ENCODE data around the gene SEMA5A.

DNA sequence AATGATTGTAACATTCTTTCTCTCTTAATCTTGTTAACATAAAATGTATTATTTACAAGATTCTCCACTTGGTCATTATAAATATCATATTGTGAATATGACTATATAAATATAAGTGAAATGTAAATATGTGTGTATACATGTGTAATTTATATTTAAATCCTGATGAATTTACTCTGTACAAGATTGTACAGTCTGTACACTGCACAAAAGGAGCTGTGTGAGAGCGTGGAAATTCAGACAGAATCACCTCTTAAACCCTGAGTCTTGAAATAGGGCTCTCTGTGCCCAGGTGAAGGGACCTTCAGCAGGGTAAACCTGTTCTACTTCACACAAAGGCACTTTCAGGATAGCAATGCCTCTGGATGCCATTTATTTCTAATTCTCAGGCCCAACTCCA is 456.0 kb downstream of the SEMA5A start:
- TF ChIP-seq ZNF274 (IDR thresholded peaks at IDR 0.05; ENCODE audit: low read depth, low read length) (no peak), YY1 (IDR thresholded peaks at IDR 0.05; ENCODE audit: insufficient read depth, insufficient read length) (no peak)

All from NT2/D1 (cell line).